GM20000 (cell line): Measurements from ENCODE around the gene GRIK1.

ENCODE experiments used
- DNase-seq: peaks from one replicate; pipeline ENCODE4 v3.0.0; 2012; ENCODE audit warnings: low spot score
- TF ChIP-seq, protein P1 (sequence below): IDR thresholded peaks from 2 replicates; pipeline ENCODE4 v1.5.1; 2012; ENCODE audit warnings: mild to moderate bottlenecking, control low read depth; ENCODE audit errors: extremely low read depth, missing control alignments

Gene GRIK1

DNA sequence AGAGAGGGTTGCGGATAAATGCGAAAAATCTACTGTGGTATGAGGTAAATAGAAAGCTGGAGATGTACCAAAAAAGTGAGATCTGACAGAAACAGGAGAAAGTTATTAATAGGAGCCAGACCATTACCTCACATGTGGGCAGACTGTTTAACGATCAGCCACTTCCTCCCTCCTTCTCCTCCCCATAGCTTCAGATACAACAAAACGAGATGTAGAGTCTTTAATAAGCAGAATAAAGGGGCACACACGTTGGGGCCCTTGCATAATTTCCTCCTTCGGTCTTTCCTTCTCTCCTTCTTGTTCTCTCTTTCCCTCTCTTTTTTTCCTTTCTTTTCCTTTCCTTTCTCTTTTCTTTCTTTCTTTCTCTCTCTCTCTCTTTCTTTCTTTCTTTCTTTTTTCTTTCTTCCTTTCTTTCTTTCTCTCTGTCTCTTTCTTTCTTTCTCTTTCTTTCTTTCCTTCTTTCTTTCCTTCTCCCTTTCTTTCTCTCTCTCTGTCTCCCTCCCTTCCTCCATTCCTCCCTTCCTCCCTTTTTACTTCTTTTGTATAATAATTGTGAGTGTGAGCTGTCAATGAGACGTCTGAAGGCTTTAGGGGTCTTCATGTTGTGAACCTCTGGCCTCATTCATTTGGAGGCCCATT is 242.1 kb downstream of the GRIK1 start:
- TF ChIP-seq, protein P1, sequence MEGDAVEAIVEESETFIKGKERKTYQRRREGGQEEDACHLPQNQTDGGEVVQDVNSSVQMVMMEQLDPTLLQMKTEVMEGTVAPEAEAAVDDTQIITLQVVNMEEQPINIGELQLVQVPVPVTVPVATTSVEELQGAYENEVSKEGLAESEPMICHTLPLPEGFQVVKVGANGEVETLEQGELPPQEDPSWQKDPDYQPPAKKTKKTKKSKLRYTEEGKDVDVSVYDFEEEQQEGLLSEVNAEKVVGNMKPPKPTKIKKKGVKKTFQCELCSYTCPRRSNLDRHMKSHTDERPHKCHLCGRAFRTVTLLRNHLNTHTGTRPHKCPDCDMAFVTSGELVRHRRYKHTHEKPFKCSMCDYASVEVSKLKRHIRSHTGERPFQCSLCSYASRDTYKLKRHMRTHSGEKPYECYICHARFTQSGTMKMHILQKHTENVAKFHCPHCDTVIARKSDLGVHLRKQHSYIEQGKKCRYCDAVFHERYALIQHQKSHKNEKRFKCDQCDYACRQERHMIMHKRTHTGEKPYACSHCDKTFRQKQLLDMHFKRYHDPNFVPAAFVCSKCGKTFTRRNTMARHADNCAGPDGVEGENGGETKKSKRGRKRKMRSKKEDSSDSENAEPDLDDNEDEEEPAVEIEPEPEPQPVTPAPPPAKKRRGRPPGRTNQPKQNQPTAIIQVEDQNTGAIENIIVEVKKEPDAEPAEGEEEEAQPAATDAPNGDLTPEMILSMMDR, result no peak
- peak; percentile 35 for DNase-seq

DNA sequence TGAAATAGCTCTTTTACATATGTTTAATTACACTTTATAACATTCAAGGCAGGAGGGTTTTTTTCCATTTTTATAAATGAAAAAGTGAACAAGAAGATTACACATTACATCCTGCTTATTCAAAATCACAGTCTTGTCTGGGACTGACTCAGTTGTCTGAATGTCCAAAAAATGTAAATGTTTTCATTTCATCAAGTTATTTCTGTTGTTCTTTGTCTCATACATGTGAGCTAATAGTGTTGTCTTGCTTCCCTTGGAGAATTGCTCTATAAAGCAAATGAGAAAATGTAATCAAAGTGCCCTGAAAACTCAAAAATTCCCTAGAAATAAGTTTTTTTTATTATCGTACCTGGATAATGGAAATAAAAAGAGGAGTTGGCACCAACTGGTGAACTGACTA is 242.9 kb downstream of the GRIK1 start:
- TF ChIP-seq, protein P1, result no peak
- DNase-seq, result no peak

DNA sequence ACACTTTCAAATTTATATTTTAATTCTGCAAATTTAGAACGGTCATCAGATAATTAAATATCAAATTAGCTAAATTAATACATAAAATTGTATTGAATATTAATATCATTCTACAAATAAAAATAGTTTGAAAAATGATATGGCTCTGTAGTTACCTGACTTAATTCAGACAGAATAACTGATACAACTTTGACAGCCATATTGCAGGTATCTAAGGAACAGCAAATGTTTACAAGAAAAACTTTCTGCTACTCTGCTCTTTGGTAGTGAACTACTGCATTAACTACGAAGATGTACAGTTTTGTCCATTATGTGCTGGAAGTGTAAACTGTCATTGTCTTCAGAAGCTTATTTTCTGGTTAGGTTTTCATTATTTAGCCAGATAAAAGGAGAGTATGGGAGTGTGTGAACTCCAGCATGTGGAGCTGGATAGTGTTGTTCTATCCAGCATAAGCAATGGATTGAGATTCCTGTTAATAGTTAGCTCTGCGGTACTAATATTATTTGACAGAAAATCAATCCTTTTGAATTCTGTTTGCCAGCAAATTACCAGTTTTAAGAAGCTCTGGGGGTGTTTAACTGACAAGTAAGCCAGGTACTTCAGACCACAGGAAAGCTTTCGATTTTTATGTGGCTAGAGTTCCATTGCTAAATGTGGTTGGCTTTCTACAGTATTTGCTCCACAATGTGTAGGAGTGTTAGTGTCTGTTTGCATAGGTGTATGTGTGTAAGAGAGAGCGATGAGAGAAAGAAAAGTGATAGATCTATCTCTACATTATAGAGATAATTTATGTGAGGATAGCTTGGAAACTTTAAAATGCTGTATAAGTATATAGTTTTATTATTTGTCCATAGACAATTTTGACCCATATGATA is 247.9 kb downstream of the GRIK1 start:
- DNase-seq, result no peak
- TF ChIP-seq, protein P1, result no peak

DNA sequence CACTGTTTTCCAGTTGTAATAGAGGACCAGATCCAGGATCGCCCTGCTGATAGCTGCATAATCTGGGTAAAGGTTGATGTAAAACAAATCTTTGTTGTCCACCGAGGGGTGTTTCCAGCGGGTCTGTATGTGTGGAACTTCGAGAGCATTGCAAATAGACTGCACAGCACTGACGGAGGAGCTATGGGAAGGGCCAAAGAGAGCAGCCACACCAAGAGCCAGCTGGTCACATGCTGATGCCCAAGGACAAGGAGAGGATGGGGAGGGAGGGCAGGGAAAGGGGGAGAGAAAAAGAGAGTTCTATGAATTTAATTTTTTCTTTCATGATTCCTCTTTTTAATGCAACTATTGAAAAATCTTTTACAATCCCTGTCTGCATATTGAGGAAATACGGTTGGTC is 250.0 kb downstream of the GRIK1 start:
- no peak for DNase-seq
- TF ChIP-seq, protein P1, result no peak

DNA sequence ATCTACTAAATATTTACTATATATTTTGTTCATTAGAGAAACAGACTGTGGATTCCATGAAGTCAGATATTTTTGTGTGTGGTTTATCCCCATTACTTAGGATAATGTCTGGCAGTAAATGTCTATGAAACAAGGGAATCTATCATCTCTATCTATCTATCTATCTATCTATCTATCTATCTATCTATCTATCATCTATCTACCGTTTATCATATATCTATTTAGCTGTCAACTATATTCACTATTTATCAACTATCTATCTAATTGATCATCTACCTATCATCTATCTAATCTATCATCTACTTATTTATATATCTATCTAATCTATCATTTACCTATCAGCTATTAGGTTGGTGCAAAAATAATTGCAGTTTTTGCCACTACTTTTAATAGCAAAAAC is 255.7 kb downstream of the GRIK1 start:
- DNase-seq, result no peak
- TF ChIP-seq, protein P1, result no peak

DNA sequence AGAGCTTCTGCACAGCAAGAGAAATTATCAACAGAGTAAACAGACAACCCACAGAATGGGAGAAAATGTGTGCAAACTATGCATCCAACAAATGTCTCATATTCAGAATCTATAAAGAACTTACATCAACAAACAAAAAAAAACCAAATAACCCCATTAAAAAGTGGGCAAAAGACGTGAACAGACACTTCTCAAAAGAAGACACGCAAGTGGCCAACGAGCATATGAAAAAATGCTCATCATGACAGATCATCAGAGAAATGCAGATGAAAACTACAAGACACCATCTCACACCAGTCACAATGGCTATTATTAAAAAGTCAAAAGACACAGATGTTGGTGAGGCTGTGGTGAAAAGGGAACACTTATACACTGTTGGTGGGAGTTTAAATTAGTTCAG is 257.0 kb downstream of the GRIK1 start:
- no peak for DNase-seq
- TF ChIP-seq, protein P1, result no peak

DNA sequence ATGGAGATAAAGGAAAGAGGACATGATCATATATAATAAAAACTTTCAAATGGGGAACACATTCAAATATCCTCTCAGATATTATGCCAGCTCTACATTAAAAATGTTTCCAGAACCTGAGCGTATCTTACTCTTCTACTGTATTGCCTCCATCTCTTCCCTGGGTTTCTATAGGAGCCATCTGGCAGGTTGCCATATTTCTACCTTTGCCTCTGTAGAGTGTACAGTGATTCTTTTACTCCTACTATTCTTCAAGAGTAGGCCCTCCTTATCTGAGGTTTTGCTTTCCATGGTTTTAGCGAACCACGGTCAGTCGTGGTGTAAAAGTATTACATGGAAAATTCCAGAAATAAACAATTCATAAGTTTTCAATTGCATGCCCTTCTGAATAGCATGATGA is 259.5 kb downstream of the GRIK1 start:
- TF ChIP-seq, protein P1, result no peak
- DNase-seq, result no peak
